Liver (tissue), 9 donors: Measurements from ENCODE around the gene AIG1. TPM values are rescaled to one million over a fixed set of nuclear protein-coding genes. Genes with fewer than 3 reads are reported as not detected.

Experiments
- DNase-seq: peaks from one replicate; pipeline ENCODE4 v3.0.0-alpha.2; 2017; ENCODE audit warnings: low spot score
- H3K27ac ChIP-seq, 2 donors: one replicate each; pipeline ENCODE4 v1.7.0; 2013; ENCODE audit warnings: inconsistent platforms in 2 of 2, low read length in 2 of 2, control low read depth in 1 of 2, low read depth in 1 of 2, mild to moderate bottlenecking in 1 of 2
- H3K27me3 ChIP-seq, 4 donors: one replicate each; pipeline versions ENCODE4 v1.6.1 to v1.7.0; 2013; ENCODE audit warnings: low read length in 3 of 4, inconsistent platforms in 1 of 4, mild to moderate bottlenecking in 1 of 4, moderate library complexity in 1 of 4; ENCODE audit not compliant: control insufficient read depth in 4 of 4, insufficient read depth in 4 of 4
- H3K36me3 ChIP-seq, 4 donors: one replicate each; pipeline versions ENCODE4 v1.6.1 to v1.7.0; 2013; ENCODE audit warnings: low read length in 3 of 4, mild to moderate bottlenecking in 3 of 4, low read depth in 1 of 4, moderate library complexity in 1 of 4; ENCODE audit not compliant: control insufficient read depth in 4 of 4, insufficient read depth in 3 of 4
- H3K4me1 ChIP-seq, 4 donors: one replicate each; pipeline versions ENCODE4 v1.6.1 to v1.7.0; 2013; ENCODE audit warnings: low read length in 3 of 4, mild to moderate bottlenecking in 3 of 4, moderate library complexity in 1 of 4; ENCODE audit not compliant: control insufficient read depth in 4 of 4, insufficient read depth in 4 of 4
- H3K4me3 ChIP-seq, 3 donors: one replicate each; pipeline versions ENCODE4 v1.6.1 to v1.7.0; 2013; ENCODE audit warnings: low read length in 3 of 3, control low read depth in 1 of 3, low read depth in 1 of 3, mild to moderate bottlenecking in 1 of 3
- H3K9ac ChIP-seq, 2 donors: one replicate each; pipeline ENCODE4 v1.7.0; 2013; ENCODE audit warnings: low read length in 2 of 2, mild to moderate bottlenecking in 2 of 2, moderate library complexity in 2 of 2, control low read depth in 1 of 2, low read depth in 1 of 2
- H3K9me3 ChIP-seq, 4 donors: one replicate each; pipeline versions ENCODE4 v1.6.1 to v1.7.0; 2013; ENCODE audit warnings: low read length in 3 of 4; ENCODE audit not compliant: control insufficient read depth in 4 of 4
- CTCF ChIP-seq: fragments of 150-350 bp; IDR thresholded peaks from 2 replicates; pipeline ENCODE4 v1.5.1; 2017; ENCODE audit warnings: improper control_type of control experiment, low read depth, low read length; ENCODE audit not compliant: missing input control
- EGR1 ChIP-seq, 2 donors: IDR thresholded peaks; 2 replicates each; pipeline ENCODE4 v1.6.1; 2016 to 2018; ENCODE audit warnings: antibody characterized with exemption in 2 of 2, low read depth in 2 of 2
- FOXA2 ChIP-seq: IDR thresholded peaks from 2 replicates; pipeline ENCODE4 v1.6.1; 2016; ENCODE audit warnings: antibody characterized with exemption
- GABPA ChIP-seq, 2 donors: IDR thresholded peaks in 1 of 2; conservative IDR thresholded peaks in 1 of 2; 2 replicates each; pipeline ENCODE4 v1.6.1; 2016; ENCODE audit warnings: antibody characterized with exemption in 2 of 2, mild to moderate bottlenecking in 1 of 2, moderate library complexity in 1 of 2
- HNF4A ChIP-seq, 2 donors: conservative IDR thresholded peaks; 2 replicates each; pipeline ENCODE4 v1.6.1; 2016; ENCODE audit warnings: antibody characterized with exemption in 2 of 2, mild to moderate bottlenecking in 2 of 2
- HNF4G ChIP-seq: IDR thresholded peaks from 2 replicates; pipeline ENCODE4 v1.6.1; 2016; ENCODE audit warnings: antibody characterized with exemption
- JUND ChIP-seq, 2 donors: IDR thresholded peaks; 2 replicates each; pipeline ENCODE4 v1.6.1; 2016; ENCODE audit warnings: antibody characterized with exemption in 2 of 2
- NR2F2 ChIP-seq: IDR thresholded peaks from 2 replicates; pipeline ENCODE4 v1.6.1; 2016; ENCODE audit warnings: antibody characterized with exemption
- RAD21 ChIP-seq, 2 donors: IDR thresholded peaks; 2 replicates each; pipeline ENCODE4 v1.6.1; 2016; ENCODE audit warnings: antibody characterized with exemption in 2 of 2, mild to moderate bottlenecking in 2 of 2
- SP1 ChIP-seq: IDR thresholded peaks from 2 replicates; pipeline ENCODE4 v1.6.1; 2018; ENCODE audit warnings: antibody characterized with exemption, mild to moderate bottlenecking
- TAF1 ChIP-seq: conservative IDR thresholded peaks from 2 replicates; pipeline ENCODE4 v1.6.1; 2016; ENCODE audit warnings: antibody characterized with exemption, mild to moderate bottlenecking
- YY1 ChIP-seq: IDR thresholded peaks from 2 replicates; pipeline ENCODE4 v1.6.1; 2016; ENCODE audit warnings: antibody characterized with exemption, mild to moderate bottlenecking
- ZBTB33 ChIP-seq: IDR thresholded peaks from 2 replicates; pipeline ENCODE4 v1.6.1; 2016; ENCODE audit warnings: antibody characterized with exemption
- WGBS: extraction: QIAGEN DNeasy Blood & Tissue Kit; methylation state at CpG from one replicate; pipeline ENCODE4 v1.1.7; 2013; 5-methylcytosine and 5-hydroxymethylcytosine counted together
- polyA plus RNA-seq, 2 donors: library from polyadenylated mRNA; stranded (reverse) in 1 of 2; unstranded in 1 of 2; fragments of 200-250 nt in 1 of 2; fragments of >200 nt in 1 of 2; fragmentation: Nextera tagmentation in 1 of 2; extraction: Ambion mirVana in 1 of 2; gene quantifications; one replicate each; pipeline versions ENCODE4 v1.2.1 to v1.2.3, GENCODE V29; 2013 to 2015
- total RNA-seq, 2 donors: library from RNA; depleted of rRNA; stranded (reverse); fragments of >200 nt; gene quantifications; one replicate each; pipeline ENCODE4 v1.2.3, GENCODE V29; 2014
- TF ChIP-seq, protein P1 (sequence below): IDR thresholded peaks from 2 replicates; pipeline ENCODE4 v1.6.1; 2016; ENCODE audit warnings: antibody characterized with exemption
- TF ChIP-seq, protein P2 (sequence below): IDR thresholded peaks from 2 replicates; pipeline ENCODE4 v1.6.1; 2016; ENCODE audit warnings: antibody characterized with exemption
- donor health status: healthy.
- donor health status: healthy.
- donor health status: healthy.
- donor health status: healthy.
- donor health status: healthy.

AIG1 gene
- total and polyA plus RNA-seq, 4 donors = 74.8 to 169 (median 121) TPM

DNA sequence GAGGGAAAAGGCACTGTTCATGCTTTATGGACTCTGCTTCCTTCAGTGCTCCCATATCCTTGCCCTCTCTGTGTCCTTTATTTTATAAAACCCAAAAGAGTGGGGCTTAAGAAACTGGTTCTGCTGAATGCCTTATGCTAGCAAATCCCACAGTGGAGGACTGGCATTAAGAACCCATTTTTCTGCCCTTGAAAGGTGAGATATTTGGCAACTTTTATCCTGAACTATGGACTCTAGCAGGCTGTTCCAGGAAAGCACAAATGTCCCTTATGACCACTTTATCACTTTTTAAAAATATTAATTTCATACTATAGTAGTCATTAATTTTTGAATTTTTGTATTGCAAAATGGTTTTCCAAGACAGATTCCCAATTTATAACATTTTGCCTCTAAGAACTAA is 296.5 kb downstream of the AIG1 start:
- Histone ChIP-seq H3K9ac (no peak overlapping the region), H3K9me3 (no peaks in the 10 kb centered on the region), H3K27me3 (no peaks in the 10 kb centered on the region), H3K36me3 (peaks cover 0 to 4% (median 0%) of the 10 kb centered on the region in 4 donors), H3K27ac (no peak overlapping the region), H3K4me1 (peaks cover 0 to 6% (median 0%) of the 10 kb centered on the region in 4 donors), H3K4me3 (no peak overlapping the region)
- TF ChIP-seq TAF1 (no peak), HNF4A (conservative IDR thresholded peaks at IDR 0.05) (peak; percentile 42 to 51)
- DNase-seq = no peak

GRCh38 chr6:143357561-143358255 is 297.0 kb downstream of the AIG1 start:
- Histone ChIP-seq H3K9ac (no peak overlapping the region), H3K27me3 (no peaks in the 10 kb centered on the region), H3K9me3 (no peaks in the 10 kb centered on the region), H3K27ac (no peak overlapping the region), H3K4me1 (peaks cover 0 to 6% (median 0%) of the 10 kb centered on the region in 4 donors), H3K4me3 (no peak overlapping the region), H3K36me3 (peaks cover 0 to 4% (median 0%) of the 10 kb centered on the region in 4 donors)
- no peak for TF ChIP-seq FOXA2
- no peak for TF ChIP-seq CTCF
- TF ChIP-seq, protein P1, sequence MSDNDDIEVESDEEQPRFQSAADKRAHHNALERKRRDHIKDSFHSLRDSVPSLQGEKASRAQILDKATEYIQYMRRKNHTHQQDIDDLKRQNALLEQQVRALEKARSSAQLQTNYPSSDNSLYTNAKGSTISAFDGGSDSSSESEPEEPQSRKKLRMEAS = no peak
- no peak for TF ChIP-seq GABPA (IDR thresholded peaks at IDR 0.05 in 1 of 2, conservative IDR thresholded peaks at IDR 0.05 in 1 of 2)
- TF ChIP-seq, protein P2, sequence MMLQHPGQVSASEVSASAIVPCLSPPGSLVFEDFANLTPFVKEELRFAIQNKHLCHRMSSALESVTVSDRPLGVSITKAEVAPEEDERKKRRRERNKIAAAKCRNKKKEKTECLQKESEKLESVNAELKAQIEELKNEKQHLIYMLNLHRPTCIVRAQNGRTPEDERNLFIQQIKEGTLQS = no peak
- TF ChIP-seq ZBTB33 = no peak
- no peak for TF ChIP-seq EGR1 (IDR thresholded peaks at IDR 0.05; ENCODE audit: low read depth in 2 of 2)
- no peak for TF ChIP-seq NR2F2
- no peak for TF ChIP-seq HNF4A (conservative IDR thresholded peaks at IDR 0.05)
- TF ChIP-seq HNF4G = no peak
- TF ChIP-seq SP1 = no peak
- no peak for TF ChIP-seq RAD21 (IDR thresholded peaks at IDR 0.05)
- no peak for TF ChIP-seq TAF1
- no peak for TF ChIP-seq JUND (IDR thresholded peaks at IDR 0.05)
- no peak for TF ChIP-seq YY1
- 74% methylated on average over 1 of the region's 1 CpG for WGBS
- DNase-seq = no peak
